Stomach (tissue), 9 donors: ENCODE data around the gene VWC2L. TPM values are rescaled to one million over a fixed set of nuclear protein-coding genes. Genes with fewer than 3 reads are reported as not detected.

Source experiments
- DNase-seq, 2 donors: peaks; one replicate each; pipeline versions ENCODE4 v3.0.0 to v3.0.0-alpha.2; 2013 to 2019
- H3K27ac ChIP-seq, 5 donors: fragments of 200-600 bp in 4 of 5; sonication (generic) in 4 of 5; one replicate each; pipeline ENCODE4 v1.5.1; 2013 to 2019; ENCODE audit warnings: mild to moderate bottlenecking in 1 of 5, moderate library complexity in 1 of 5
- H3K27me3 ChIP-seq, 3 donors: fragments of 200-600 bp; sonication (generic); one replicate each; pipeline ENCODE4 v1.5.1; 2017 to 2019; ENCODE audit warnings: mixed run types in 1 of 3
- H3K36me3 ChIP-seq, 4 donors: fragments of 200-600 bp; sonication (generic); 1 replicate in 3 of 4; 2 replicates in 1 of 4; pipeline ENCODE4 v1.5.1; 2016 to 2019
- H3K4me1 ChIP-seq, 4 donors: fragments of 200-600 bp; sonication (generic); one replicate each; pipeline ENCODE4 v1.5.1; 2016 to 2019
- H3K4me3 ChIP-seq, 4 donors: fragments of 200-600 bp; sonication (generic) in 3 of 4; one replicate each; pipeline ENCODE4 v1.5.1; 2016 to 2019; ENCODE audit warnings: mild to moderate bottlenecking in 1 of 4
- H3K9me3 ChIP-seq, 4 donors: fragments of 200-600 bp; sonication (generic); one replicate each; pipeline ENCODE4 v1.5.1; 2016 to 2019
- EP300 ChIP-seq: sonication (generic); formaldehyde crosslinking; IDR thresholded peaks from one replicate; pipeline ENCODE4 v1.6.1; 2017; ENCODE audit warnings: antibody characterized with exemption
- POLR2A ChIP-seq, 4 donors: fragments of 450-650 bp; IDR thresholded peaks; one replicate each; pipeline ENCODE4 v1.6.1; 2016; ENCODE audit warnings: antibody characterized with exemption in 4 of 4, control low read depth in 2 of 4, mild to moderate bottlenecking in 1 of 4, moderate library complexity in 1 of 4
- POLR2AphosphoS5 ChIP-seq, 3 donors: sonication (generic); formaldehyde crosslinking; IDR thresholded peaks; one replicate each; pipeline ENCODE4 v1.6.1; 2016; ENCODE audit warnings: antibody characterized with exemption in 3 of 3
- WGBS, 5 donors: extraction: QIAGEN DNeasy Blood & Tissue Kit in 3 of 5; methylation state at CpG; one replicate each; pipeline versions ENCODE4 v1.1.5 to v1.1.7; 2013 to 2018; 5-methylcytosine and 5-hydroxymethylcytosine counted together
- intact Hi-C: fragments of 100-400 bp; cut with DNase I; formaldehyde crosslinking; loops from one replicate; pipeline ENCODE4 v1.15.1; 2023; ENCODE audit warnings: low total_unique reads
- polyA plus RNA-seq, 3 donors: library from polyadenylated mRNA; stranded (reverse); fragments of 200-250 nt; gene quantifications; one replicate each; pipeline ENCODE4 v1.2.3, GENCODE V29; 2013
- total RNA-seq, 5 donors: library from RNA; depleted of rRNA; stranded (reverse); fragments of >200 nt; gene quantifications; one replicate each; pipeline versions ENCODE4 v1.1.0 to v1.2.3, GENCODE V29; 2014 to 2016
- TF ChIP-seq, protein P1 (sequence below), 7 experiments: fragments of 450-650 bp in 4 of 7; fragments of 200-600 bp in 3 of 7; sonication (generic) in 3 of 7; IDR thresholded peaks; one replicate each; pipeline ENCODE4 v1.5.1; 2016 to 2019; ENCODE audit warnings: antibody characterized with exemption in 7 of 7, control low read depth in 2 of 7, mild to moderate bottlenecking in 1 of 7
- donor health status: healthy with polysubstance abuse.
- donor health status: Bipolar disorder and iron deficiency.
- donor health status: healthy.

VWC2L gene
- total and polyA plus RNA-seq, 8 donors = 0.55 TPM; not detected in 7

DNA sequence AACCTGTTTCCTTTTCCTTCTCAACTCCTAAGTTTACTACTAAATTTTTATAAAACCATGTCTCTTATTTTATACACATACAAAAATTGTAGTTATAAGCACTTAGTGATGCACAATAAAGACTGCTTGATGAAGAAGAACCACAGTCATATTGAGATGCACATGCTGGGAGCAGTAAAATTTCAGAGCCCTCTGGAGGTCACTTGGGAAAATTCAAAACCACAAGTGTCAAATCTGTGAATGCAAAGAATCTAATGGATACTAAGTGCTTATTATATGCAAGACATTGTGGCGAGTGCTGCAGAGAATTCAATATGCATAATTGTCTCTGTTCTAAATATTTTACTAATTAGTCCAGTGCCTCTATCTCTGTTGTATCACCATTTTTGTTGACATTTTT is 180.5 kb downstream of the VWC2L start:
- TF ChIP-seq POLR2AphosphoS5 (IDR thresholded peaks at IDR 0.05) (no peak), POLR2A (IDR thresholded peaks at IDR 0.05) (no peak), EP300 (no peak)
- TF ChIP-seq, protein P1, sequence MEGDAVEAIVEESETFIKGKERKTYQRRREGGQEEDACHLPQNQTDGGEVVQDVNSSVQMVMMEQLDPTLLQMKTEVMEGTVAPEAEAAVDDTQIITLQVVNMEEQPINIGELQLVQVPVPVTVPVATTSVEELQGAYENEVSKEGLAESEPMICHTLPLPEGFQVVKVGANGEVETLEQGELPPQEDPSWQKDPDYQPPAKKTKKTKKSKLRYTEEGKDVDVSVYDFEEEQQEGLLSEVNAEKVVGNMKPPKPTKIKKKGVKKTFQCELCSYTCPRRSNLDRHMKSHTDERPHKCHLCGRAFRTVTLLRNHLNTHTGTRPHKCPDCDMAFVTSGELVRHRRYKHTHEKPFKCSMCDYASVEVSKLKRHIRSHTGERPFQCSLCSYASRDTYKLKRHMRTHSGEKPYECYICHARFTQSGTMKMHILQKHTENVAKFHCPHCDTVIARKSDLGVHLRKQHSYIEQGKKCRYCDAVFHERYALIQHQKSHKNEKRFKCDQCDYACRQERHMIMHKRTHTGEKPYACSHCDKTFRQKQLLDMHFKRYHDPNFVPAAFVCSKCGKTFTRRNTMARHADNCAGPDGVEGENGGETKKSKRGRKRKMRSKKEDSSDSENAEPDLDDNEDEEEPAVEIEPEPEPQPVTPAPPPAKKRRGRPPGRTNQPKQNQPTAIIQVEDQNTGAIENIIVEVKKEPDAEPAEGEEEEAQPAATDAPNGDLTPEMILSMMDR (IDR thresholded peaks at IDR 0.05) = no peak
- no peaks in the 10 kb centered on the region for H3K9me3 ChIP-seq
- no peak overlapping the region for H3K4me3 ChIP-seq
- H3K36me3 ChIP-seq = no peaks in the 10 kb centered on the region
- intact Hi-C loops = no loop called here
- H3K27ac ChIP-seq = no peak overlapping the region
- H3K27me3 ChIP-seq = no peaks in the 10 kb centered on the region
- peaks cover 0 to 3% (median 0%) of the 10 kb centered on the region in 4 donors for H3K4me1 ChIP-seq
- DNase-seq = no peak
- 35 to 84% (median 76%) methylated on average over 1 of the region's 1 CpG for WGBS, 5 donors

- Histone ChIP-seq H3K36me3 (no peaks in the 10 kb centered on the region), H3K27ac (no peak overlapping the region), H3K27me3 (no peaks in the 10 kb centered on the region), H3K9me3 (no peaks in the 10 kb centered on the region), H3K4me1 (peaks cover 0 to 3% (median 0%) of the 10 kb centered on the region in 4 donors), H3K4me3 (no peak overlapping the region)
- WGBS, 5 donors = 63 to 78% (median 70%) methylated on average over 4 of the region's 4 CpGs
- intact Hi-C loops = no loop called here
- TF ChIP-seq EP300 (no peak), POLR2AphosphoS5 (IDR thresholded peaks at IDR 0.05) (no peak), POLR2A (IDR thresholded peaks at IDR 0.05) (no peak)
- TF ChIP-seq, protein P1 (IDR thresholded peaks at IDR 0.05) = no peak
- DNase-seq = no peak
Observed at GRCh38 chr2:214592011-214592410, 181.2 kb downstream of the VWC2L start.

GRCh38 chr2:214593727-214594126 is 182.9 kb downstream of the VWC2L start:
- H3K9me3 ChIP-seq = no peaks in the 10 kb centered on the region
- TF ChIP-seq, protein P1 (IDR thresholded peaks at IDR 0.05) = no peak
- TF ChIP-seq POLR2AphosphoS5 (IDR thresholded peaks at IDR 0.05) (no peak), EP300 (no peak), POLR2A (IDR thresholded peaks at IDR 0.05) (no peak)
- DNase-seq = no peak
- no peaks in the 10 kb centered on the region for H3K27me3 ChIP-seq
- 7 to 25% (median 20%) methylated on average over 1 of the region's 1 CpG for WGBS, 5 donors
- no peak overlapping the region for H3K27ac ChIP-seq
- no peaks in the 10 kb centered on the region for H3K36me3 ChIP-seq
- H3K4me3 ChIP-seq = no peak overlapping the region
- H3K4me1 ChIP-seq = peaks cover 0 to 3% (median 0%) of the 10 kb centered on the region in 4 donors
- intact Hi-C loops = no loop called here

DNA sequence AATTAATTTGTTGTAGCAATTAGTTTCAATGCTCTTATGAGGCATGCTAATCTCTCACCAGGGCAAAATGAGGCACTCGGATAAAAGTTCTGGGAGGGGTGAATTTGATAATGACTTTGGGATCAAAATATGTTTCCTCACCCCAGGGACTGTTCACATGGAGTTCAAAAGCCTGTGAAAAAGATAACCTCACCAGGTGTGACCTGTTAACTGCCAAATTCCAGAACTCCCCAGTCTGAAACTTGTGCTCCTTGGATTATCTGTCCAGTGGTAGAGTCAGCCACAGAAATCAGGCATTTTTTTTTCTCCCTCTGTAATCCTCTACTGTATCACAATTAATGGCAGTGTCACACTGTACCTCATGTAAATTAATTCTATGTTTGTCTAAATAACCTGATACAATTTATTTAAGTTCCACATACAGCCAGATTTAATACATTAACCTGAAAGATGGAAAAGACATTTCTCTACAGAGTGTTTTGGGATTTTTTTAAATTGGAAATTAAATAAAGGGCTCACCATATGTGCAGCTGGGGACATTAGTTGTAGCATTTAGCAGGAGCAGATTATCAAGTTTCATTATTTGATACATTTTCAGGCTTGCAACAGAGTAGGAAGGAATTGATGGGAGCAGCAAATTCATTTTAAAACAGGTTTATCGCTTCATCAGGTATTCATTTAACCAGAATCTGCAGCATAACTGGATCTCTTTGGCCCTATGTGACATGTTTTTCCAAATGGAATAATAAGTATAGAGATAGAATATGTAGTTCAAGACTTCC is 191.2 kb downstream of the VWC2L start:
- no peaks in the 10 kb centered on the region for H3K9me3 ChIP-seq
- H3K4me3 ChIP-seq = no peak overlapping the region
- intact Hi-C loops = no loop called here
- TF ChIP-seq EP300 (no peak), POLR2A (IDR thresholded peaks at IDR 0.05) (no peak), POLR2AphosphoS5 (IDR thresholded peaks at IDR 0.05) (no peak)
- TF ChIP-seq, protein P1 (IDR thresholded peaks at IDR 0.05) = no peak
- no peaks in the 10 kb centered on the region for H3K4me1 ChIP-seq
- no peaks in the 10 kb centered on the region for H3K36me3 ChIP-seq
- WGBS, 5 donors = 71 to 82% (median 74%) methylated on average over 2 of the region's 2 CpGs
- no peak overlapping the region for H3K27ac ChIP-seq
- DNase-seq = no peak
- no peaks in the 10 kb centered on the region for H3K27me3 ChIP-seq
